ENCODE data around the gene GLT6D1. TPM values are rescaled to one million over a fixed set of nuclear protein-coding genes. Genes with fewer than 3 reads are reported as not detected.

Gene GLT6D1
- polyA plus RNA-seq, 6 donors from 2014 or later, result not detected

DNA sequence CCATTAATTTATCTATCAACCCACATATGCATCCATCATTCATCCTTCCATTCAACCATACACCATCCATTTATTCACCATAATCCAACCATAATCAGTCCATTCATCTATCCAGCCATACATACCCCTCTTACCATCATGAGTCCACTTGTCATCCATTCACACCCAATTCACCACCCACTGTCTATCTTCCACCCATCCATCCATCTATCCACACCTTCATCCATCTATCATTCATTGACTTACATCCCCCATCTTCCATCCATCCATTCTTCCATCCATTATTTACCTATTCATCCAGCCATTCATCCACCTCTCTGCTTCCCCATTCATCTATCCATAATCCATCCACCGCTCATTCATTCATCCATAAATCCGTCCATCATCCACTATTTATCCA, 60.0 kb downstream of the GLT6D1 start:
- Mint-ChIP-seq H3K36me3 (no peaks in the 10 kb centered on the region), H3K27me3 (peaks cover 4 to 18% (median 16%) of the 10 kb centered on the region in 3 donors), H3K9me3 (no peaks in the 10 kb centered on the region), H3K4me1 (peaks cover 0 to 3% (median 0%) of the 10 kb centered on the region in 3 donors), H3K27ac (no peak overlapping the region), H3K4me3 (no peak overlapping the region)
- DNase-seq (no peak), ATAC-seq (ENCODE audit: low read depth in 2 of 2) (no peak)

DNA sequence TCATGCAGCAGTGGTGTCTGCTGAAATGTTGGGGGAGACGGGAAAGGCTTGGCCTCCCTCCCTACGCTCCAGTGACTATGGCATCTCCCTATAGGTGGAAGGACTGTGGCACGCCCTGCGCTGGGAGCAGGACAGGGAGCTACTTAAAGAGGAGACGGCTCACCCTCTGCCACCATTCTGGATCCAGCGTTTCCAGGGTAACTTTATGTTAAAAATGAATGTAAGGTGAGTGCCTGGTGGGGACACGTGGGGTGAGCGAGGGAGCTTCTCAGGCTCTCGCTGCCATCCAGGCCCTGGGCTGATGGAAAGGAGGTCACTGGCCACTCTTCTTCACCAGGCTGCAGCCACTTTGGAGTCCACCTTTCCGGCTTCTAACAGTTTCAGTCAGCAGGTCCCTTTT, 62.1 kb downstream of the GLT6D1 start:
- Mint-ChIP-seq H3K36me3 (no peaks in the 10 kb centered on the region), H3K4me3 (no peak overlapping the region), H3K27me3 (peaks cover 0 to 16% (median 6%) of the 10 kb centered on the region in 3 donors), H3K9me3 (no peaks in the 10 kb centered on the region), H3K27ac (no peak overlapping the region), H3K4me1 (peaks cover 0 to 3% (median 0%) of the 10 kb centered on the region in 3 donors)
- ATAC-seq (ENCODE audit: low read depth in 2 of 2) (no peak), DNase-seq (no peak)

DNA sequence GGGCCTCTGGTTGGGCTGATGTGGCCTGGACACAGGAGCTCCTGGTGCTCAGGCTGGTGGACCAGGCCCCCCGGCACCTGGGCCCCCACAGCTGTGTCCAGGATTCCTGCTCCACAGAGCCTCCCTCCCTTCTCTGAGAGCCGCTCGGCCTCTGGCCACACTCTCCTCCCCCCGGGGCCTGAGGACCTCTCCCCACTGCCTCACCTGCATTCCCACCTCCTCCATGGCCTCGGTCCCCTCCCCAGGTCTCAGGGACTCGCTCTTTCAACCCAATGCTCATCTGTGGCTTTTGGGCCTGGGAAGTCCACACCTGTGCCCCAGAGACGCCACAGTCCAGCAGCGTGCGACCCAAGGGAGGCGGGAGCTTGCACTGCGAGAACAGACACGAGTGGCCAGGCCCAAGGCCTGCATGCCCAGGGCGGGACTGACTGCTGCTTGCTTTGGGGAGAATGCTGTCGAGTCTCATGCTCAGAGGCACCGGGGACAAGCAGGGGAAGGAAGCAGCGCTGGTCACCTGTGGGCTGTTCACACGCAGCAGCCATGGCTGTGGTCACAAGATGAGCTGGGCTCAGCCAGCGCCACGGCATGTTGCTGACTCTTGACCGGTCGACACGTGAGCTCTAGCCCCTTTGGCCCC, 63.2 kb downstream of the GLT6D1 start:
- Mint-ChIP-seq H3K27ac (no peak overlapping the region), H3K36me3 (no peaks in the 10 kb centered on the region), H3K9me3 (no peaks in the 10 kb centered on the region), H3K4me3 (no peak overlapping the region), H3K4me1 (peaks cover 0 to 3% (median 0%) of the 10 kb centered on the region in 3 donors), H3K27me3 (peaks cover 0 to 8% (median 0%) of the 10 kb centered on the region in 3 donors)
- ATAC-seq (ENCODE audit: low read depth in 2 of 2) (no peak), DNase-seq (no peak)

DNA sequence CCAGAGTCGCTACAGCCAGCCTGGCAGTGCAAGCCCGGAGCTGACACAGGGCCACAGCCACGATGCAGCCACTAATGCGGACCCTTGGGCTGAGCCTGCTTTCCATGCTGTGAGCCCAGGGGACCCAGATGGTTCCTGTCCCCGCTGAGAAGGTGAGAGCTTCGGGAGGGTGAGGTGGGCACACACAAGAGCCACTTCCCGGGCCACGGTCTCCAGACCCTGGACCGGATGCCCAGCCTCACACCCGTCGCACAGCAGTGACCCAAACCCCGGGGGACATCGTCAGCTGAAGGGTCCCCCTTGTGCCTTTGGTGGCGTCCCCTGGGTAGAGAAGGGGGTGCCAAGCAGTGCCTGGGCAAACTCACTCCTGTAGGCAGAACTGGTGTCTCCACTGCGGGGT, 64.4 kb downstream of the GLT6D1 start:
- no peak for DNase-seq
- peaks cover 0 to 3% (median 0%) of the 10 kb centered on the region in 7 donors for H3K9me3 Mint-ChIP-seq
- H3K4me1 Mint-ChIP-seq, result peaks cover 0 to 3% (median 0%) of the 10 kb centered on the region in 3 donors
- no peaks in the 10 kb centered on the region for H3K36me3 Mint-ChIP-seq
- ATAC-seq (ENCODE audit: low read depth in 2 of 2), result no peak
- no peak overlapping the region for H3K27ac Mint-ChIP-seq
- H3K27me3 Mint-ChIP-seq, result peaks cover 0 to 8% (median 0%) of the 10 kb centered on the region in 3 donors
- no peak overlapping the region for H3K4me3 Mint-ChIP-seq

DNA sequence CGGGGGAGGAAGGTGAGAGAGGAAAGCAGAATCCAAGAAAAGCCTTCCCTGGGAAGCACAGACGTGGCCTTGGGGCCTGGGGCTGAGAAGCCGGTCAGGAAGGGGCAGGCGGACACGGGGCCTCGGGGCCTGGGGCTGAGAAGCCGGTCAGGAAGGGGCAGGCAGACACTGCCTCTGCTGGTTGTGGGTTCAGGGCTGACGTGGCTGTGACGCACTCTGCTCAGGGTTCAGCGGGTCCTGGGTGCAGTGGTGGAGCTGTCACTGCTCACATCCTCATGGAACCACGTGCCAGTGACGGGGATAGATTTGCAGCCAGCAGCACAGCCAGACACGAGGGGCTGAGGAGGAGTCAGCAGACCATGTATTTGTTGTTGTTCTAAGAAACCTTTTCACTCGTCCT, 65.0 kb downstream of the GLT6D1 start:
- no peaks in the 10 kb centered on the region for H3K36me3 Mint-ChIP-seq
- H3K9me3 Mint-ChIP-seq, result peaks cover 0 to 9% (median 3%) of the 10 kb centered on the region in 7 donors
- peaks cover 0 to 3% (median 0%) of the 10 kb centered on the region in 3 donors for H3K4me1 Mint-ChIP-seq
- DNase-seq, result no peak
- no peak overlapping the region for H3K27ac Mint-ChIP-seq
- H3K4me3 Mint-ChIP-seq, result no peak overlapping the region
- H3K27me3 Mint-ChIP-seq, result peaks cover 0 to 8% (median 0%) of the 10 kb centered on the region in 3 donors
- ATAC-seq (ENCODE audit: low read depth in 2 of 2), result no peak

Other genes starting within 250 kb of the GLT6D1 start
- under 1 TPM in 3 of 6 donors, not detected in 3; 0.27 to 0.47 (median 0.37) TPM for gene PPP1R26, start 159.8 kb downstream of the GLT6D1 start, polyA plus RNA-seq (ENCODE audit: low read depth in 6 of 6)
- gene MRPS2, start 138.9 kb downstream of the GLT6D1 start, polyA plus RNA-seq (ENCODE audit: low read depth in 6 of 6), result 10 to 100 TPM; 41.5 to 57.9 (median 45.5) TPM
- not detected for gene LCN1, start 118.1 kb downstream of the GLT6D1 start, polyA plus RNA-seq (ENCODE audit: low read depth in 6 of 6)
- not detected for gene OBP2A, start 93.4 kb downstream of the GLT6D1 start, polyA plus RNA-seq (ENCODE audit: low read depth in 6 of 6)
- gene PAEP, start 77.8 kb downstream of the GLT6D1 start, polyA plus RNA-seq (ENCODE audit: low read depth in 6 of 6), result not detected
- gene LCN9, start 23.8 kb upstream of the GLT6D1 start, polyA plus RNA-seq (ENCODE audit: low read depth in 6 of 6), result not detected
- not detected for gene SOHLH1, start 59.9 kb upstream of the GLT6D1 start, polyA plus RNA-seq (ENCODE audit: low read depth in 6 of 6)
- not detected for gene KCNT1, start 62.6 kb upstream of the GLT6D1 start, polyA plus RNA-seq (ENCODE audit: low read depth in 6 of 6)

All from naive B cell (primary cell).